Transverse colon (tissue), 4 donors: ENCODE results near the gene FAM174C.

Source experiments
- CTCF ChIP-seq, 5 experiments: fragments of 200-600 bp in 3 of 5; fragments of 450-650 bp in 2 of 5; sonication (generic) in 3 of 5; IDR thresholded peaks; 1 replicate in 2 of 5; 2 replicates in 3 of 5; pipeline ENCODE4 v1.5.1; 2016 to 2017; ENCODE audit warnings: antibody characterized with exemption in 5 of 5, inconsistent platforms in 3 of 5, mild to moderate bottlenecking in 2 of 5, moderate library complexity in 1 of 5
- EP300 ChIP-seq: sonication (generic); formaldehyde crosslinking; IDR thresholded peaks from one replicate; pipeline ENCODE4 v1.6.1; 2017; ENCODE audit warnings: antibody characterized with exemption, low read depth
- POLR2A ChIP-seq: fragments of 450-650 bp; IDR thresholded peaks from one replicate; pipeline ENCODE4 v1.6.1; 2016; ENCODE audit warnings: antibody characterized with exemption, mild to moderate bottlenecking, moderate library complexity
- POLR2AphosphoS5 ChIP-seq, 3 donors: sonication (generic); formaldehyde crosslinking; IDR thresholded peaks; one replicate each; pipeline ENCODE4 v1.6.1; 2016; ENCODE audit warnings: antibody characterized with exemption in 3 of 3

- TF ChIP-seq POLR2A (no peak), POLR2AphosphoS5 (IDR thresholded peaks at IDR 0.05) (no peak), CTCF (IDR thresholded peaks at IDR 0.05) (no peak), EP300 (peak; percentile 51)
These were observed 9.7 kb upstream of the FAM174C start for GRCh38 chr19:1265615-1266128.
